IMR-90 (cell line): Measurements from ENCODE around the gene RALGPS2. TPM values are rescaled to one million over a fixed set of nuclear protein-coding genes. Genes with fewer than 3 reads are reported as not detected.

Experiments used
- ATAC-seq: fragments of 200-7000 bp; cut with Tn5 transposase; 2 replicates; pipeline ENCODE4 v1.9.1; 2020; ENCODE audit warnings: low read depth, mild to moderate bottlenecking, moderate library complexity
- BruUV-seq: library from RNA; stranded (reverse); fragments of 400-500 nt; replicated peaks from 2 replicates; lab custom pipeline; 2021; lab: Mats Ljungman, UMichigan
- CTCF ChIA-PET: fragments of 300-600 bp; formaldehyde crosslinking; extraction: SDS; loops from one replicate; lab custom pipeline; 2021; ENCODE audit warnings: antibody characterized with exemption; lab: Yijun Ruan, JAX
- POLR2A ChIA-PET: fragments of 300-600 bp; sonication (Branson Sonifier 250); formaldehyde crosslinking; loops from one replicate; lab custom pipeline; 2022; ENCODE audit warnings: antibody characterized with exemption; ENCODE audit not compliant: unreplicated experiment; lab: Charles Lee
- DNase-seq: peaks from one replicate; pipeline ENCODE4 v3.0.0; 2013
- H2AFZ ChIP-seq: replicated peaks from 2 replicates; pipeline ENCODE3; 2013; ENCODE audit warnings: low read length, mild to moderate bottlenecking; ENCODE audit not compliant: poor library complexity
- H2AK5ac ChIP-seq: 2 replicates; pipeline ENCODE4 v1.6.1; 2013; ENCODE audit warnings: low read depth, low read length, inconsistent platforms
- H2AK9ac ChIP-seq: replicated peaks from 2 replicates; pipeline ENCODE3; 2013; ENCODE audit warnings: mild to moderate bottlenecking, low read depth, low read length, moderate library complexity; ENCODE audit not compliant: poor library complexity
- H2BK120ac ChIP-seq: 2 replicates; pipeline ENCODE4 v1.6.1; 2013; ENCODE audit warnings: low read depth, low read length, inconsistent platforms
- H2BK15ac ChIP-seq: 3 replicates; pipeline ENCODE4 v1.6.1; 2013; ENCODE audit warnings: low read depth, low read length, inconsistent platforms
- H2BK20ac ChIP-seq: 2 replicates; pipeline ENCODE4 v1.6.1; 2013; ENCODE audit warnings: low read depth, mild to moderate bottlenecking, inconsistent platforms, low read length, moderate library complexity
- H2BK5ac ChIP-seq: 2 replicates; pipeline ENCODE4 v1.6.1; 2013; ENCODE audit warnings: mild to moderate bottlenecking, low read depth, low read length, inconsistent platforms; ENCODE audit not compliant: poor library complexity, severe bottlenecking
- H3K14ac ChIP-seq: replicated peaks from 2 replicates; pipeline ENCODE4 v1.6.1; 2013; ENCODE audit warnings: low read depth, low read length, inconsistent platforms
- H3K18ac ChIP-seq: 2 replicates; pipeline ENCODE4 v1.6.1; 2013; ENCODE audit warnings: low read depth, low read length, control low read depth
- H3K23ac ChIP-seq: 2 replicates; pipeline ENCODE4 v1.6.1; 2013; ENCODE audit warnings: low read depth, low read length, inconsistent platforms
- H3K27ac ChIP-seq: 2 replicates; pipeline ENCODE4 v1.5.1; 2013; ENCODE audit warnings: mild to moderate bottlenecking, control low read depth, low read length; ENCODE audit not compliant: insufficient read depth
- H3K27me3 ChIP-seq: 2 replicates; pipeline ENCODE4 v1.6.1; 2013; ENCODE audit warnings: low read length; ENCODE audit not compliant: control insufficient read depth, insufficient read depth
- H3K36me3 ChIP-seq: 2 replicates; pipeline ENCODE4 v1.6.1; 2013; ENCODE audit warnings: low read length, mixed read lengths; ENCODE audit not compliant: control insufficient read depth, insufficient read depth
- H3K4ac ChIP-seq: 2 replicates; pipeline ENCODE4 v1.6.1; 2013; ENCODE audit warnings: low read depth, low read length, inconsistent platforms
- H3K4me1 ChIP-seq: 2 replicates; pipeline ENCODE4 v1.6.1; 2013; ENCODE audit warnings: low read length, mixed read lengths; ENCODE audit not compliant: control insufficient read depth, insufficient read depth
- H3K4me2 ChIP-seq: 2 replicates; pipeline ENCODE4 v1.6.1; 2013; ENCODE audit warnings: low read depth, mild to moderate bottlenecking, control low read depth, low read length, moderate library complexity
- H3K4me3 ChIP-seq: 2 replicates; pipeline ENCODE4 v1.5.1; 2013; ENCODE audit warnings: low read depth, mild to moderate bottlenecking, control low read depth, low read length, moderate library complexity; ENCODE audit not compliant: insufficient read depth
- H3K56ac ChIP-seq: 2 replicates; pipeline ENCODE4 v1.6.1; 2013; ENCODE audit warnings: low read length, inconsistent platforms; ENCODE audit not compliant: insufficient read depth; ENCODE audit errors: extremely low read depth
- H3K79me1 ChIP-seq, 2 experiments: 2 replicates each; pipeline ENCODE4 v1.6.1; 2013; ENCODE audit warnings: low read length in 2 of 2, inconsistent platforms in 1 of 2, low read depth in 1 of 2
- H3K9ac ChIP-seq: 2 replicates; pipeline ENCODE4 v1.6.1; 2013; ENCODE audit warnings: low read depth, low read length, control low read depth
- H3K9me1 ChIP-seq: 2 replicates; pipeline ENCODE4 v1.6.1; 2013; ENCODE audit warnings: low read length, inconsistent platforms; ENCODE audit not compliant: insufficient read depth
- H3K9me3 ChIP-seq: 2 replicates; pipeline ENCODE4 v1.6.1; 2013; ENCODE audit warnings: low read length; ENCODE audit not compliant: control insufficient read depth, insufficient read depth
- H4K20me1 ChIP-seq: 2 replicates; pipeline ENCODE4 v1.6.1; 2013; ENCODE audit warnings: low read length, inconsistent platforms; ENCODE audit not compliant: insufficient read depth
- H4K5ac ChIP-seq: 2 replicates; pipeline ENCODE4 v1.6.1; 2013; ENCODE audit warnings: mild to moderate bottlenecking, low read depth, low read length, control low read depth
- H4K8ac ChIP-seq, 2 experiments: 2 replicates each; pipeline ENCODE4 v1.6.1; 2013; ENCODE audit warnings: low read depth in 2 of 2, low read length in 2 of 2, control low read depth in 1 of 2, inconsistent platforms in 1 of 2
- H4K91ac ChIP-seq: 2 replicates; pipeline ENCODE4 v1.6.1; 2013; ENCODE audit warnings: low read depth, low read length, inconsistent platforms; ENCODE audit not compliant: insufficient read depth
- BHLHE40 ChIP-seq: fragments of 150-350 bp; IDR thresholded peaks from 2 replicates; pipeline ENCODE4 v1.6.1; 2016; ENCODE audit warnings: mild to moderate bottlenecking, low read depth, low read length
- CTCF ChIP-seq: conservative IDR thresholded peaks from 2 replicates; pipeline ENCODE4 v1.5.1; 2012; ENCODE audit warnings: mild to moderate bottlenecking, low read depth, low read length, improper control_type of control experiment
- MAFK ChIP-seq: IDR thresholded peaks from 2 replicates; pipeline ENCODE4 v1.6.1; 2012; ENCODE audit warnings: low read depth, low read length, improper control_type of control experiment
- NFE2L2 ChIP-seq: fragments of 150-350 bp; IDR thresholded peaks from 2 replicates; pipeline ENCODE4 v1.6.1; 2016; ENCODE audit warnings: low read depth, mild to moderate bottlenecking, low read length
- RCOR1 ChIP-seq: IDR thresholded peaks from 2 replicates; pipeline ENCODE4 v1.6.1; 2012; ENCODE audit warnings: mild to moderate bottlenecking, low read length, improper control_type of control experiment; ENCODE audit not compliant: insufficient replicate concordance
- WGBS, 2 experiments: methylation state at CpG; one replicate each; pipeline versions ENCODE4 v1.1.5 to v1.1.7; 2013; ENCODE audit warnings: missing lambda C conversion rate in 2 of 2; ENCODE audit not compliant: insufficient read length in 1 of 2; ENCODE audit errors: extremely low coverage in 2 of 2; 5-methylcytosine and 5-hydroxymethylcytosine counted together
- dilution Hi-C: fragments of 300-500 bp; cut with HindIII; formaldehyde crosslinking; loops from one replicate; pipeline ENCODE4 v1.14.3; 2018; ENCODE audit warnings: low sequenced_read_pairs; ENCODE audit not compliant: unreplicated experiment
- in situ Hi-C: fragments of 300-500 bp; cut with MboI; formaldehyde crosslinking; loops from 3 replicates; pipeline ENCODE4 v1.14.3; 2019; ENCODE audit warnings: low sequenced_read_pairs, inconsistent platforms, mixed read lengths
- intact Hi-C: fragments of 100-400 bp; cut with micrococcal nuclease; formaldehyde crosslinking; loops from 2 replicates; pipeline ENCODE4 v1.10.0; 2022
- polyA plus RNA-seq, 3 experiments: library from polyadenylated mRNA; depleted of rRNA; stranded (reverse); fragments of >200 nt; gene quantifications; 2 replicates each; pipeline ENCODE4 v1.2.3, GENCODE V29; 2012; ENCODE audit warnings: low replicate concordance in 1 of 3
- total RNA-seq: library from RNA; depleted of rRNA; stranded (reverse); fragments of >200 nt; gene quantifications from 2 replicates; pipeline ENCODE4 v1.2.3, GENCODE V29; 2012

Gene RALGPS2
- total and polyA plus RNA-seq, 2 of the 4 experiments (the other 2 are of a cell fraction) = 13.8 to 148 TPM

- H3K4ac ChIP-seq = no peak overlapping the region
- H3K27me3 ChIP-seq = no peaks in the 10 kb centered on the region
- BruUV-seq = no TSS peak
- no peak overlapping the region for H3K4me3 ChIP-seq
- H2BK5ac ChIP-seq = no peak overlapping the region
- no peak overlapping the region for H3K18ac ChIP-seq
- WGBS, 2 experiments = no CpG with 5 or more reads among the region's 2 CpGs
- dilution Hi-C loops (no loop called here), in situ Hi-C loops (no loop called here), intact Hi-C loops (no loop called here)
- no peak overlapping the region for H4K91ac ChIP-seq
- peaks cover 14 to 16% of the 10 kb centered on the region in 2 experiments for H3K79me1 ChIP-seq
- CTCF ChIA-PET = interaction anchor here (0.6 to 1.1 kb wide), 2 partner anchors 31 to 41 kb away, joined by 3 to 4 read pairs; no protein-coding TSS in a partner anchor
- H4K5ac ChIP-seq = no peak overlapping the region
- TF ChIP-seq NFE2L2 (no peak), RCOR1 (no peak), MAFK (no peak), CTCF (no peak), BHLHE40 (no peak)
- H3K4me1 ChIP-seq = peaks cover 5% of the 10 kb centered on the region
- no peak overlapping the region for H2AFZ ChIP-seq
- no peak overlapping the region for H3K14ac ChIP-seq
- DNase-seq (peak; percentile 79), ATAC-seq (peak; percentile 85)
- H3K9me3 ChIP-seq = no peaks in the 10 kb centered on the region
- no peak overlapping the region for H2AK9ac ChIP-seq
- H3K36me3 ChIP-seq = peaks cover 20% of the 10 kb centered on the region
- H3K9ac ChIP-seq = no peak overlapping the region
- no peak overlapping the region for H2BK20ac ChIP-seq
- H2BK15ac ChIP-seq = no peak overlapping the region
- 0 out of 2 replicates have a peak, but pooled peaks cover 2% of the 10 kb centered on the region for H3K9me1 ChIP-seq
- POLR2A ChIA-PET = no interaction called here
- no peak overlapping the region for H2BK120ac ChIP-seq
- peaks cover 4% of the 10 kb centered on the region; the same call in 1 of the 2 replicates for H4K20me1 ChIP-seq
- no peak overlapping the region for H2AK5ac ChIP-seq
- H3K4me2 ChIP-seq = no peak overlapping the region
- no peak overlapping the region for H3K23ac ChIP-seq
- no peak overlapping the region for H4K8ac ChIP-seq
- no peak overlapping the region for H3K27ac ChIP-seq
- H3K56ac ChIP-seq = no peak overlapping the region
These were observed 93.4 kb downstream of the RALGPS2 start for GRCh38 chr1:178818416-178818815.
